ENCODE results near the gene XXYLT1. TPM values are rescaled to one million over a fixed set of nuclear protein-coding genes. Genes with fewer than 3 reads are reported as not detected.

Gene XXYLT1
- total RNA-seq, 1 donor from 2014 or later, result 14.5 TPM

DNA sequence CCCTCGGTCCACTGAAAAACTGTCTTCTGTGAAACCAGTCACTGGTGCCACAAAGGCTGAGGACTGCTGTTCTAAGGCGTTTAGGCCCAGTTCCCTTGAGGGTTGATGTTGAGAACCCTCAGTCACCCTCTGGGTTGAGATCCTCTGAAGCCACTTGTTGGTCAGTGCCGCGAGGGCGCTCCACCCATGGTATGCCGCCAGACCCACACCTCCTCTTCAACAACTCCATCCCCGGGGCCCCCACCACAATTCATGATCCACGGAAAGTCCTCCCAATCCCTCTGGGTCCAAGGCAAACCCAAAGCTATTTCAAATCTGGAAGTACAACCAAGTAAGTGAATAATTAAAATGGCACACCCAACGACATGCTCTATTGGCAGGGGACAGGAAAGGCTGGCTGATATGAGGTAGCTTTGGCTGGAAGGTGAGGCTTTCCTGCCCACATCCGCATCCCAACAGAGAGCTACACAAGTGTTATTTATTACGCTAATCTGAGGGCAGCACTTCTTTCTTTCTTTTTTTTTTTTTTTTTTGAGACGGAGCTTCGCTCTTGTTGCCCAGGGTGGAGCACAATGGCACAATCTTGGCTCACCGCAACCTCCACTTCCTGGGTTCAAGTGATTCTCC, 58.1 kb downstream of the XXYLT1 start:
- intact Hi-C loops (cut with DNase I), result no loop called here
- Histone ChIP-seq H3K9me3 (no peaks in the 10 kb centered on the region), H3K4me1 (peaks cover 37% of the 10 kb centered on the region), H3K27me3 (no peaks in the 10 kb centered on the region), H3K4me3 (no peak overlapping the region), H3K36me3 (no peaks in the 10 kb centered on the region), H3K27ac (no peak overlapping the region)
- TF ChIP-seq POLR2AphosphoS5 (IDR thresholded peaks at IDR 0.05; ENCODE audit: insufficient read depth in 1 of 2, low read depth in 1 of 2), result no peak
- TF ChIP-seq, protein P1, sequence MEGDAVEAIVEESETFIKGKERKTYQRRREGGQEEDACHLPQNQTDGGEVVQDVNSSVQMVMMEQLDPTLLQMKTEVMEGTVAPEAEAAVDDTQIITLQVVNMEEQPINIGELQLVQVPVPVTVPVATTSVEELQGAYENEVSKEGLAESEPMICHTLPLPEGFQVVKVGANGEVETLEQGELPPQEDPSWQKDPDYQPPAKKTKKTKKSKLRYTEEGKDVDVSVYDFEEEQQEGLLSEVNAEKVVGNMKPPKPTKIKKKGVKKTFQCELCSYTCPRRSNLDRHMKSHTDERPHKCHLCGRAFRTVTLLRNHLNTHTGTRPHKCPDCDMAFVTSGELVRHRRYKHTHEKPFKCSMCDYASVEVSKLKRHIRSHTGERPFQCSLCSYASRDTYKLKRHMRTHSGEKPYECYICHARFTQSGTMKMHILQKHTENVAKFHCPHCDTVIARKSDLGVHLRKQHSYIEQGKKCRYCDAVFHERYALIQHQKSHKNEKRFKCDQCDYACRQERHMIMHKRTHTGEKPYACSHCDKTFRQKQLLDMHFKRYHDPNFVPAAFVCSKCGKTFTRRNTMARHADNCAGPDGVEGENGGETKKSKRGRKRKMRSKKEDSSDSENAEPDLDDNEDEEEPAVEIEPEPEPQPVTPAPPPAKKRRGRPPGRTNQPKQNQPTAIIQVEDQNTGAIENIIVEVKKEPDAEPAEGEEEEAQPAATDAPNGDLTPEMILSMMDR (IDR thresholded peaks at IDR 0.05), result no peak
- TF ChIP-seq POLR2A (IDR thresholded peaks at IDR 0.05), result no peak
- peak in 1 of 2 donors; percentile 78 for DNase-seq (ENCODE audit: extremely low spot score in 2 of 2)

DNA sequence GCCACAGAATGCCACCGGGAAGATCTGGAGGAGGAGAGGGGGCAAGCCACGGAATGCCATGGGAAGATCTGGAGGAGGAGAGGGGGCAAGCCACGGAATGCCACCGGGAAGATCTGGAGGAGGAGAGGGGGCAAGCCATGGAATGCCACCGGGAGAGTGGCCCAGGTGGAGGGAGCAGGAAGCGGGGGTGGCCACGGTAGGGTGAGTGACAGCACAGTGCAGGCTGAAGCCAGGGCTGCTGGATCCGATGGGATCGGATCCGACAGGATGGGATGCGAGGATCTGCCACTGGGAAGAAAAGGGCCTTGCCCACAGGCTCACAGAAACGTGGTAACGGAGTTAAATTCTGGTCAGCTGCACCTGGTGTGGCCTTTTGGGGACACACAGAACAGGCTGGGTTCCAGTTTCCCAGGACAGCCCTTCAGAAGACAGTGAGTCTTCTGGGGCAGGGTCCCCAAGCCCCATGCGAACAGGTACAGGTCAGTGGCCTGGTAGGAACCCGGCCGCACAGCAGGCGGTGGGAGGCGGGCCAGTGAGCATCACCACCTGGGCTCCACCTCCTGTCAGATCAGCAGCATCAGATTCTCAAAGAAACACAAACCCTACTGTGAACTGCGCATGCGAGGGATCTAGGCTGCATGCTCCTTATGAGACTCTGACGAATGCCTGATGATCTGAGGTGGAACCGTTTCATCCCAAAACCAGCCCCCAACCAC, 58.8 kb downstream of the XXYLT1 start:
- peak overlapping the region; percentile 86 for H3K27ac ChIP-seq
- H3K4me1 ChIP-seq, result peaks cover 42% of the 10 kb centered on the region
- H3K4me3 ChIP-seq, result no peak overlapping the region
- TF ChIP-seq POLR2A (IDR thresholded peaks at IDR 0.05) (no peak), POLR2AphosphoS5 (IDR thresholded peaks at IDR 0.05; ENCODE audit: insufficient read depth in 1 of 2, low read depth in 1 of 2) (no peak)
- TF ChIP-seq, protein P1 (IDR thresholded peaks at IDR 0.05), result no peak
- H3K27me3 ChIP-seq, result no peaks in the 10 kb centered on the region
- intact Hi-C loops (cut with DNase I), result no loop called here
- no peaks in the 10 kb centered on the region for H3K9me3 ChIP-seq
- DNase-seq (ENCODE audit: extremely low spot score in 2 of 2), result peak; percentile 74 to 77
- H3K36me3 ChIP-seq, result no peaks in the 10 kb centered on the region

DNA sequence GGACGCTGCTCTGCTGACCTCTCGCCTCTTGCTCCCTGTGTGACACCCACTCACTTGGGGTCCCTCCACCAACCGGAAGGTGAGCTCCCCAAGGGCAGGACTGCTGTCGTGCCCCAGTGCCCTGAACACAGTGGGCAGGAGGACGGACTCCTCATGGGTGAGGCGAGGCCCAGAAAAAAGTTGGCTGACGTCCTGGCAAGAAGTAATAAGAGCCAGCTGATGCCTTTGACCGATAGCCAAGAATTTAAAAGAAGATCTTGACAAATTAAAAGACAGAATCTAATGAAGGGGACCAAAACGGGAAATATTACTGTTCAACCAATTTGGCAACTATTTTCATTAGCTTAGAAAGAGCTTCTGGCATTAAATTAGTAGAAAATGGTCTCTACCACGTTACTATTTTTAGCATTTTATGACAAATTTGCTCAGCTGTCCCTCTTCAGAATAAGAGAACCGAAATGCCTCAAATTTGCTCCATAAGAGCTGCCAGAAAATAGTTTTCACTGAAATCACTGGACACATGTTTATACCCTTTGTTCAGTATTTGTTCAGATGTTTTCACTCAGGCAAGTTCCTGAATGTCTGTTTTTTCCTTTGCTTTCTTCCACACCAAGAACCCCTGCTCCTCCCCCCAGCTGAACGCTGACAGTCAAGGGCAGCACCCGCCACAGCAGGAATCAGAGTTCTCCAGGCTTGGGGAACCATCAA, 60.5 kb downstream of the XXYLT1 start:
- Histone ChIP-seq H3K9me3 (no peaks in the 10 kb centered on the region), H3K4me1 (peaks cover 42% of the 10 kb centered on the region), H3K36me3 (no peaks in the 10 kb centered on the region), H3K27me3 (no peaks in the 10 kb centered on the region), H3K4me3 (peak overlapping the region in 1 of 2 donors; percentile 11), H3K27ac (peak overlapping the region; percentile 86)
- DNase-seq (ENCODE audit: extremely low spot score in 2 of 2), result peak in 1 of 2 donors; percentile 87
- TF ChIP-seq, protein P1 (IDR thresholded peaks at IDR 0.05), result no peak
- peak; percentile 66 to 70 for TF ChIP-seq POLR2AphosphoS5 (IDR thresholded peaks at IDR 0.05; ENCODE audit: insufficient read depth in 1 of 2, low read depth in 1 of 2)
- no peak for TF ChIP-seq POLR2A (IDR thresholded peaks at IDR 0.05)
- intact Hi-C loops (cut with DNase I), result no loop called here

DNA sequence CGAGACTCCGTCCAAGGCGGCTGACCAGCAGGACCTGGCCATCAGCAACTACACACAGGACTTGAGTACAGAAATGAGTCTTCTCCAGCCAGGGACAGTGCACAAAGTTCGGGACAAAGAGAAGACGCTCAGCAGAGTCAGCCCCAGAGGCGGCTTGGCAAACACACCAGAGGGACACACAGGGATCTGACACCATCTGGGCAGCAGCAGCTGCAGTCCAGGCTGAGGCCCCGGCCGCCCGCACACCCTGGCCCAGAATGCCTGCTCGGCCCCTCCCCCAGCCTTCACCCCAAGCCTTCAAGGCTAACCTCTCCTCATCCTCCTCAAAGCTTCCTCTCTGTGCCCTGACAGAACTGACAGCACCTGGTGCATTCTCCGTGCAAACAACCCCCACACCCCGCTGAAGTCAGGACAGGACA, 61.1 kb downstream of the XXYLT1 start:
- intact Hi-C loops (cut with DNase I), result loop anchor here (10.0 kb wide), 1 partner anchor 45 kb away; no protein-coding TSS in a partner anchor
- Histone ChIP-seq H3K27me3 (no peaks in the 10 kb centered on the region), H3K36me3 (no peaks in the 10 kb centered on the region), H3K4me3 (peak overlapping the region in 1 of 2 donors; percentile 11), H3K9me3 (no peaks in the 10 kb centered on the region), H3K27ac (peak overlapping the region; percentile 86), H3K4me1 (peaks cover 47% of the 10 kb centered on the region)
- TF ChIP-seq, protein P1 (IDR thresholded peaks at IDR 0.05), result no peak
- TF ChIP-seq POLR2AphosphoS5 (IDR thresholded peaks at IDR 0.05; ENCODE audit: insufficient read depth in 1 of 2, low read depth in 1 of 2), result no peak
- no peak for TF ChIP-seq POLR2A (IDR thresholded peaks at IDR 0.05)
- peak in 1 of 2 donors; percentile 84 for DNase-seq (ENCODE audit: extremely low spot score in 2 of 2)

Data from vagina (tissue), 2 donors.